HG03060 (cell line): ENCODE data around the gene CPVL.

Experiments used
- ATAC-seq: cut with Tn5 transposase; IDR thresholded peaks from one replicate; pipeline ENCODE4 v1.9.1; 2021; ENCODE audit warnings: low read depth, moderate number of reproducible peaks; ENCODE audit not compliant: unreplicated experiment

Gene CPVL

DNA sequence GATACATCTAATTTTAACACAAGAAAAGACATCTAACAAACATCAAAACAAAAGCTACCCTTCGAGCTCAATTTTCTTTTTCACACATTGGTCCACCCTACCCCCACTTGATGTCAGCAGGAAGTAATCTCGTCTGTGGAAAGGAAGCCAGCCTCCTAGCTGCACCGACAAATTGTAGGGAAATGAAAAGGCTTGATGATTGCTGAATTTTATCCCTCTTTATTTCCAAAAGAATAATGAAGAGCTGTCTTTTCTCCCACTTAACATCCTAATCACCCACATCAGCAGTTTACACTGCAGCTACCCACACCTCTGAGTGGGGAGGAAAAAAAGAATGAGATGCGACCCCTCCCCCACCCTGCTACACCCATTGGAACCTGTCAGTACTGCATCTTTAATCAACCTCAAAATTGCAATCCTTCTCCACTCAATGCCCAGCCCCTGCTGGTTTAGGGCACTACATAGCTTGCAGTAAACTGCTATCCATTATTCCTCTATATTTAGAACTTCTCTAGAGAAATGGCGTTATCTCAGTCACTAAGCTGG lies 10.6 kb upstream of the CPVL start:
- no peak for ATAC-seq

DNA sequence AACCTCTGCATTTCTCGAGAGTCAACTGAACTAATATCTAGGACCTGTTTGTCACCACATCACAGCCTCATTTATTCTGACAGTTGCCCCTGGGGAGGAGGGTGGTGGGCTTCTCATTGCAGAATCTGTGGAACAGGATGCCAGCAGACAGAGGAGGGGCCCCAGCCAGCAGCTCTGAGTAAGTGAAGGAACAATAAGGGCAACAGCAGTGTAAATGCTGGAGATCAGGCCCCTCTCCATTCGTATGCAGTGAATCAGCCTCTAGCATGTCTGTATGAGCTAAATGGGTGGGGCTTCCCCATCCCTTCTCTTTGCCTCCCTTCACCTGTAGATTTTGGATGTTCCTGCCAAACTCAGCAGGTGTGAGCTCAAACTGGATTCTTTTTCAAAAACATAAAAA lies 7.7 kb upstream of the CPVL start:
- no peak for ATAC-seq

DNA sequence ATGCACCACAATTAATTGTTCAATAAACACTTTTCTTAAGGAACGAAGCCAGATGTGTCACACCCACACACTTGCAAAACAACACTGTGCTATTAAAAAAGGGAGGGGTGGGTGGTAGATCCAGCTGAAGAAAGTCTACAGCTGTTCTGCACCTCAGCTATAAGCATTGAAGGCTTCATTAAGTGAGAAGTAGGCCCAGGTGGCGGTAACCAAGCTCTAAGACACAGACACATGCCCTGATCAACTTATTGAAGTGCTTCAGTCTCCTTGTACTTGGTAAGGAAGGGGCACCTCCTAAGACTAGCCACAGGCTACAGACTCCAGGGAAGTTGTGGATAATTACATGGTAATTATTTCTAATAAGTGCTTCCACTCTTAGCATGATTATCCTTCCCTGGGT lies 4.5 kb upstream of the CPVL start:
- ATAC-seq, result no peak

DNA sequence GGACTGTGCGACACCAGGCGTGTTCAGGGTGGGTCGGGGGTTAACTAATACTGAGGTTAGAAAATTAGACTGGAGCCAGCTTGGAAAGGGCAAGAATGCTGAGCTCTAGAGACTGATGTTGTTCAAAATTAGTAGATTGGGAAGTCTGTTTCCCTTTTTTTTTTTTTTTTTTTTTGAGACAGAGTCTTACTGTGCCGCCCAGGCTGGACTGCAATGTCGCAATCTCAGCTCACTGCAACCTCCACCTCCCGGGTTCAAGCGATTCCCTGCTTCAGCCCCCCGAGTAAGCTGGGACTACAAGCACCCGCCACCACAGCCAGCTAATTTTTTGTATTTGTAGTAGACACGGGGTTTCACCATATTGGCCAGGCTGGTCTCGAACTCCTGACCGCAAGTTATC lies 2.7 kb upstream of the CPVL start:
- ATAC-seq, result no peak

DNA sequence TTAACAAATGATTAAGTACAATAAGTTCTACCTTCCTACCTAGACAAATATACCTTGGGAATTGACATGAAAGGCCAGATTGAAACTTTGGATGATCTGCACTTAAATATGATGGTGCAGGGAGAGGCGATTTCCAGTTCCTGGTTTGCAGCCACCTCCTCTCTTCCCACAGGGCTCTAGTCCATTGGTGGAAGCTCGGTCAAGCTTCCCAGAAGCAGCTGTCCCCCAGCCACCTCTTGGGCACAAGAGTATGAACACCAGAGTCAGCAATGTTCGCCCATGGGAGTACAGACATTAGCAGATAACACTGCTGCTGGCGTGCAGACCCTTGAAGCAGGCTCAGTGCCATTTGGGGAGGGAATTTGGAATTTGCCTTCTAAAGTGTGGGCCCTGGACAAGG lies 1.5 kb upstream of the CPVL start:
- ATAC-seq, result no peak

DNA sequence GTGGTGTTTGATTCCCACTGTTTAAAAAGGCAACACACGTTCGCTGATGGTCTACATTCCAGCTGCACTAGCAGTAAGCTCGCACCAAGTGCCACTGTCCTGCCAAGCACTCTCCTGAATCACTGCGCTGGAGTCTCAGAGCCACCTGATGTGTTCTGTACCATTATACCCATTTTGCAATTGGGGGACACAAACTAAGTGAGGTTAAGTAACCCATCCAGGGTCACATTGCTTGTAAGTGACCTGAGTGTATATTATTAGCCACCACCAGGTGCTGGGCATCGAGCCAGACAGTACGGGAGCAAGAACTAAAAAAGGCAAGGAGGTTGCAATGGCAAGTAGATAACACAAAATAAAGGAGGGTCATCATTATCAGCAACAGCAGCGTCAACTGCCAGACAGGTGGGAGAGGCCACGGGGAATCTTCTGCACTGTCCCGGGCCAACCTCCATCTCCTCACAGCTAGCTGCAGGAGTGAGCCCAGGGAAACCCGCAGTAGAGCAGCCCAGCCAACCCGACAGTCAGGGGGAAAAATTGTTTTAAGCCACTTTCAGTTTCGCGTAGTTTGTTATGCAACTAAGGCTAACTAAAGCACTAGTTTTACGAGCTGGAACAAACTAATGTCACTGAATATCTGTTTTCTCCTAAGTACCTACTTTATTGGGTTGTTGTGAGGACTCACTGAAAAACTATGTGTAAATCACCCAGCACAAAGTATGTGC lies 712 bp upstream of the CPVL start:
- no peak for ATAC-seq

DNA sequence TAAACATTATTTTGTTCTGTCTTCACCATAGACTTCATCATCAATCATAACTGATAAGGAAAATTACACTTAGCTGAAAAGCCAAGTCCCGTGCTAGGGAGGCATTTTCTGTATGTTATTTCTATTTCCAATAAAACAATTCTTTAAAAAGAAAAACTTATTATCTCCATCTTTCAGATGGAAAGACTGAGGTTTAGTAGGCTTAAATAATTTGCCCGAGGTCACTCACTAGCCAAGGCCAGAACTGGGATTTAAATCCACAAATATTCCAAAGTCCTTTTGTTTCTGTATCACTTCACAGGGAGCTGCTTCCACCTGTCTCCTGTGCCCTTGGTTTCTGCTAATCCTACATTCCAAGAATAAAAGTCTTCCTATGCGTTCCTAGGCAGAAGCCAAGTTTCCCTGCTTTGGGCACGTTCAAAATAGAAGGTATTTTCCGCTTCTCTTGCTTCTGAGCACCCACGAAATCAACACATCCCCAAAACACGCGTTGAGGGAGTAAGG lies 732 bp downstream of the CPVL start:
- no peak for ATAC-seq

DNA sequence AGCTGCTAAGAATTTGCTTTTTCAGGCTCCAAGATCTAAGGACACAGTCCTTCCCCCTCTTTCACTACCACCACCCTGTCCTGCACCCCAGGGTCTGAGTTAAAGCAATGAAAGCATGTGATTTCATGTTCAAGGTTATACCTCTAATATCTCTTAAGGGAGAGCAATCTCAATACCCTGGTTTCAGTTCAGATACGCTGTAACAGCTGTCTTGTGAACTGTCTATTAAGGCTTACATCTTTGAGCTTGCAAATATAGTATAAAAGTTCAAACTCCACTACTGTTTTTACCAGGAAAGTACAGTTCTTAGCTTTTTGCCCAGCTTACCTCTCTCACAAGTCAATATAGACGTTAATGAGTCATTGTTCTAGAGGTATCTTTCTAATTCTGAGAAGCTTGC lies 2.6 kb downstream of the CPVL start:
- ATAC-seq, result no peak

DNA sequence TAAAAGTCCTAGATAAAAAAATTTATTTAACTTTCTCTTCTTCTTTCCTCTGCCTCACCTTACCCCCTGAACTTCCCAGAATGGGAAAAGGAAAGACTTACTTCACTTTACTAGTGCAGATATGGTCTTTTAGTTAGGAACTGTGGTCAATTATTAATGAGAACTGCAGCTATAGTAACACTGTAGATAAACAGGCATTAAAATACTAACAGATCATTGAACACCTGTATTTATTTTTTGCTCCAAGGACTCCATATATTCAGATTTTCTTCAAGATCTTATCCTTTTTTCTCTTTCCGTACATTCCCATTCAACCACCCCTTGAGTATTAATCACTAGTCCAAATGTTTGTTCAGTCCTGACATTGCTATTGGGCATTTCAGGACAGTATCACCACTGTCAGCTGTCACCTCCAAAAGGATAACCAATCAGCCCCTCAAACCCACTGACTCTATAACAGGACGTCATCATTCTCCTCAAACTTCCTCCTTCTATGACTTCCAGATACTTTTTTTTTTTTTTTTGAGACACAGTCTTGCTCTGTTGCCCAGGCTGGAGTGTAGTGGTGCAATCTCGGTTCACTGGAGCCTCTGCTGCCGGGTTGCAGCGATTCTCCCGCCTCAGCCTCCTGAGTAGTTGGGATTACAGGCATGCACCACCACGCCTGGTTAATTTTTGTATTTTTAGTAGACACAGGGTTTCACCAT lies 4.2 kb downstream of the CPVL start:
- ATAC-seq, result no peak

DNA sequence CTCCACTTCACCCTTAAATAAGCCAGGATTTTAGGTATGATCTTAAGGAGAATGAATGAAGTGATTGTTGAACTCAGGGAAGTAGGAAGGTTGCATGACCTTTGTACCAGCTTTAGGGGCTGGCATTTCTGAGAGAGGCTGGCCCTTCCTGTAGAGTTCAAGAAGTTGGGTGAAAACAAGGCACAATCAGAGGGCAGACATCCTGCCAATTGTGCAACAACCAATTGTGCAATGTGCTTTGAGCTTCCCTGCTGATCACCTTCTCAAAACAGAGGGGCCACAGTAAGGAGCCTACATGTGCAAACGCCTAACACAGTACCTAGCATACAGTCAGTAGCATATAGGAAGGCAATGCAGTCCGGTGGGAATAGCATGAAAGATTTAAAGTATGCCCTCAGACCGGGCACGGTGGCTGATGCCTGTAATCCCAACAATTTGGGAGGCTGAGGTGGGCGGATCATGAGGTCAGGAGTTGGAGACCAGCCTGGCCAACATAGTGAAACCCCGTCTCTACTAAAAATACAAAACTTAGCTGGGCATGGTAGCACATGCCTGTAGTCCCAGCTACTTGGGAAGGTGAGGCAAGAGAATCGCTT lies 5.4 kb downstream of the CPVL start:
- no peak for ATAC-seq

DNA sequence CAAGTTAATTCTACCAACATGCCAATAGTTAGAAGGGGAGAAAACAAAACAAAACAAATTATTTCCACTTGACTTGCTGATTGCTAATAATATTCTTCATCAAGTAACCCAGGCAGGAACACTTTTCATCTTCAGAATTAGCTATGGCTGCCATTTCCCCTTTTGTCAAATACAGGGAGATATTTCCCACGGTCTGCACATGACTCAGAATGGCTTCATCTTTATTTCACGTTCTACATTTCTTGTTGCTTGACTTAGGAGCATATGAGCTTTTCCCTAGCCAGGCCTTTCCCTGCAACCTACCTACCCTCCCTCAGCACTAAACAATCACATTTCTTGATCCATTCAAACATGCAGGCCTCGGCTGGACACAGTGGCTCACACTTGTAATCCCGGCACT lies 6.5 kb downstream of the CPVL start:
- no peak for ATAC-seq

DNA sequence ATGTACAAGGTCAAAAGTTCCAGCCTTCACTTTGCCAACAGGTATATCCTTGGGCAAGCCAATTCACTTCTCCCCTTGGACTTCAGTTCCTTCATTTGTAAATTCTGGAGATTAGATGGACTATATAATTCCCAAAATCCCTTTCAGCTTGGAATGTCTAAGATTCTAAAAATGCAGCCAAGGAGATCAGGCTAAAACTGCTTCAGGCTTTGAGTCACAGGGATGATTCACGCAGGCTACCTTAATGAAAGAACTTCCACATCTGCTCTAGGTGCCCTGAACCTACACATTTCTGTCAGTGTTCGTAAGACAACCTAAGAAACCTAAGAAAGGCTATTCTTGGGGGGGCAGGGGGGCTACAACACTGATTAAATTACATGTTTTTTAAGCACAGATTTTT lies 7.1 kb downstream of the CPVL start:
- no peak for ATAC-seq

DNA sequence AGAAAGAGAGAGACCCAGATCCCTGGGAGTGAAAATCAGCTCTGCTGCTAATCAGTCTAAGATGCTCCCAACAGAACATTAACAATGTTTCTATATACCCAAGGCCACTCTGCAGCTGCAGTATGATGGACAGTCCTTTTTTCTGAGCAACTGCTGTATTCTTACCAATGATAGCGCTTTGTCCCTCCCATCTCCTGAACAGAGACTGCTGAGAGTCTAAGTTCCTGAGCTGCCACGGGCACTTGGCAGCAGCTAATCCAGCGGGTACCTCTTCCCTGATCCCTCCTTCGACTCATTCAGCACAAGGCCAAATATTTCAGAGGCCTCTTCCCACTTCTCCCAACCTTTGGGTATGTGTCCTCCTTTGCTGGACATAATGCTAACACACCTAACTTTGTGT lies 7.7 kb downstream of the CPVL start:
- no peak for ATAC-seq

DNA sequence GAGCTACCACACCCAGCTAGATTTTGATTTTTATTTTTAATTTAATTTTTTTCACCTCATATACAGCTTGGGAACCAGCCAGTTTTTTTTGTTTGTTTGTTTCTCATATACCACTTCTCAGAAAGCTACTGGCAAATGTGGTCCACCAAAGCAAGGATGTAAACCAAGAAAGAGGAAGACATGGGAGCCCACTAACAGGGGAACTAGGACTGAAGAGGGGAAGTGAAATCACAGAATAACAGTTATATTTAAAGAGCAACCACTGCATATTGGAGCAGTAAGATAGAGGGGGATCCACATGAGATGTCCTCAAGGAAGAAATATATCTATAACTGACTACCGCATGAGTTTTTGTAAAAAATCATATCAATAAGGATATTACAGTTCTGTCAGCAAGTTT lies 10.5 kb downstream of the CPVL start:
- ATAC-seq, result no peak

DNA sequence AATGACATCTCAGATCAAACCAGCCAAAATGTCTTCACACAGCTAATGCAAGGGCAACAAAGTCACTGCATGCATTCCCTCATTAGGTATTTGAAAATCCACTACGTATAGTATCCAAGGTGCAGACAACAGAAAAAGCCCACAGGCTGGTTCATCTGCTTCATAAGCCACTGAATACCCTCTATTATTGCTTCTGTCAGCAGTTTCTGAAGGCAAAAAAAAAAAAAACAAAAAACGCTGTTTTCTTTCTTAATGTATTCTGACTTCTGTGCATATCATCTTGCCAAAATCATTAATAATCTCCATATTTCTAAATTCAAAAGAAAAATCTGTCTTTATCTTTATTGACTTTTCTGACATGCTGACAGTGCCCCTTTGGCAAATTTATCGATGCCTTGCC lies 13.4 kb downstream of the CPVL start:
- ATAC-seq, result no peak

DNA sequence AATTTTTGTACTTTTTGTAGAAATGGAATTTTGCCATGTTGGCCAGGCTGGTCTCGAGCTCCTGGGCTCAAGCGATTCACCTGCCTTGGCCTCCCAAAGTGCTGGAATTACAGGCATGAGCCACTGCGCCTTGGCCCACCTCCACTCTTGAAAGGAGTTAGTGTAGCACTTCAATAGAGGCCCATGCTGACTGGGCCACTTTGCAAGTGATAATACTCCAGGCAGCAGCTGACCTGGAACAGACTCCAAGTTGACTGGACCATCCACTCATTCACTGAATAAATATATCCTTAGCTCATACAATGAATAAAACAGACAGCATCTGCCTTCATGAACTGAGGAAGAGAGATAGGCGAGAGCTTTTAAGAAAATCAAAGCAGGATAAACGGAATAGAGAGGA lies 14.7 kb downstream of the CPVL start:
- ATAC-seq, result no peak

DNA sequence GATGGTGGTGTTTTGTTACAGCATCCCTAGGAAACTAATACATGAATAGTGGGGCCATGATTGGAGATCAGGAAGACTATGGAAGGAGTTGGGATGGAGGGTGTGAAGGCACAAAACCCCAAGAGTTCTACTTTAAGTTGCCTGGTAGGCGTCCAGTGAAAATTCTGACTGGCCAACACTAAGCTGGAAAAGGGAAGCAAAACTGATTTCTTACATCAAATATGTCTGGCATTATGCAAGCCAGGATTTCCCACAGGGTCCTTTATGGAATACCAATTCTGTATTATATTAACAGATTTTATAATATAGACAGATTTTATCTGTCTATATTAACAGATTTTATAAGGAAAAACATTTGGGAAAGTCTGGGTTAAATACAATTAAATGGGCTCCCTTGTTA lies 16.2 kb downstream of the CPVL start:
- ATAC-seq, result no peak

DNA sequence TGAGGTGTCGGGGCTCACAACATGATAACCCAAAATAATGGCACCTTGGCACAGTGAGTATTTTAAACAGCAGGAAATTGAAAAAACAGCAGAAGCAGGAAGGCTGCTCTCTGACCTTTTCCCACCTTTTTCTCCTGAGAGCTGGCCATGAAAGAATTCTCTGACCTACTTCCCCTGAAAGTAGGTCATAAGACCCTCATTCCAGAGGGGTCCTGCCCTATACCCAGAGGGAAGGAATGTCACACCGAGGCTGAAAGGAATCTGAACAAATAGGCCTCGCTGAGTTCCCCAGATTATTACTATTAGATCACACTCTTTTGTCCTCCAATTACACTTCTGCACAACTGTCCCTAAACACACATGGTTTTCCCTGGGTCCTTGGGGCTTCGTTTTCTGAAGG lies 18.8 kb downstream of the CPVL start:
- no peak for ATAC-seq

DNA sequence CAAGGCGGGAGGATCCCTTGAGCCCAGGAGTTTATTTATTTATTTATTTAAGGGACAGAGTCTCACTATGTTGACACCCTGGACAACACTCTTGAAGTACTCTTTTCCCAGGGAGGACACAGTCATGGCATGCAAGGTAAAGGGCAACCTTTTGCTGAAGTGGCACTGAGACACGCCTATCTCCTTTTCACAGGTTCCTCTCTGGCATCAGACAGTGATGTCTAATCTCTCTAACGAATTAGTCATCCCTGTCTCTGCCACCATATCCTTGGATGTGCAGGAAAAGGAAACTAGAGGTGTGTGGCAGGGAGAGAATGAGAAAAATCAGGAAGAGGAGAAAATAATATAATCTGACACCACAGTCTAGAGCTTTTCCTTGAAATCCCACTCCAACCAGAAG lies 19.5 kb downstream of the CPVL start:
- no peak for ATAC-seq

DNA sequence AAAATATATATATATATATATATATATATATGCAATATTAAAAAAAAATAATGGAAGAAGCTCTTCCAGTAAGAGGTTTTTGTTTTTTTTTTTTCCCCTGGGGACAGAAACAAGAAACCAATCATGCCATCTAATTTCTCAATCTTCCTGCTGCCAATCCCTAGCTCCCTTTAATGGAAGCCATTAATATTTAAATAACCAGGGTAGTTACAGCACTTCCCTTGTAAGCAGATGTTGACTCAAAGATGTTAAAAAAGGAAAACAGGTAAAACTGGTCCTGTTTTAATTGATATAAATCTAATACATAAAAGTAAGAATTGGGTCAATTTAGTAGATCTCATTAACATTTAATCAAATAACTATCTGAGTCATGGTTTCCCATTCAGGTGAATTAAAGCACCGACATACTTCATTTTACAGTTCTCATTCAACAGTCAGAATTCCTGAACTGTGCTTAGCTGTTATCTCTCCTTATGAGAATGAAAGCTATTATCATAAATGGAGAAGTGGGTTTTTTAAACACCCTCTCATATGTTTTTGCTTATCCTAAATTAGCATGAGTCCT lies 22.6 kb downstream of the CPVL start:
- ATAC-seq, result no peak

DNA sequence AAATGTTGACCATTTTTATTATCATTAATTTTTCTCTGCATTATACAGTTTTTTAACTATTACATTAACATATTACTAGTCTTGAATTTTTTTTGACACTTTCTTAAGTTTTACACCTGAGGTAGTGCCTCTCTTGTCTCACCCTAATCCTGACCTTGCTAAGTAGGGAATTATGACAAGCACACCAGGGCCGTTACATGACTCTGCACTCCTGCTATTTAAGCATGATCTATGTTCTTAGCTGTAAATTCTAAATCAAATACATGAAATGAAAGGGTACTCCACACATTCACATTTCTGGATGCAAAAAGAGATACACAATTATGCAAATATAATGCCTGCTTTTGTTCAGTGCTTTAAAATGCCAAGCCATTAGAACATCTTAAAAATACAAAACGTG lies 23.6 kb downstream of the CPVL start:
- ATAC-seq, result no peak
